WTC11 (cell line): ENCODE data around the gene ANKRD53.
"Not testable (repeated sequence)": the region's sequence is repeated elsewhere in the genome, so short reads cannot be mapped to it uniquely, and the experiment has no call there.

Source experiments
- CTCF ChIP-seq: fragments of 200-600 bp; IDR thresholded peaks from 2 replicates; pipeline ENCODE4 v1.8.0; 2022; ENCODE audit warnings: antibody characterized with exemption
- ZNF423 ChIP-seq: fragments of 250-450 bp; sonication (Bioruptor Pico); IDR thresholded peaks from 2 replicates; pipeline ENCODE4 v2.1.2; 2022; ENCODE audit warnings: mild to moderate bottlenecking, moderate library complexity
- TF ChIP-seq, protein P1 (sequence below): sonication (generic); formaldehyde crosslinking; IDR thresholded peaks from 2 replicates; pipeline ENCODE4 v1.8.1; 2023; ENCODE audit warnings: mild to moderate bottlenecking, missing genetic modification reagents, moderate library complexity

DNA sequence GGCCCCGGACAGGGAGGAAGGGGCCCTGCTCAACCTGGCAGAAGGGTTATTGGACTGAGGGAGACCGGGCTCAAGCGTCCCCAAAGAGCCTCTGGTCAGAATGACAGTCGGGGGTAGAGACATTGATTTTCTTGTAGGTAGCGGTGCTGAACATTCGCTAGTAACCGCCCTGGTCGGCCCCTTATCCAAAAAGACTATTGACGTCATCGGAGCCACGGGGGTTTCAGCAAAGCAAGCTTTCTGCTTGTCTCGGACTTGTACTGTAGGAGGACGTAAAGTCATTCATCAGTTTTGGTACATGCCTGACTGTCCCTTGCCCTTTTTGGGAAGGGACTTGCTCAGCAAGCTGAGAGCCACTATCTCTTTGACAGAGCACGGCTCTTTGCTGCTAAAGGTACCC, 43.0 kb downstream of the ANKRD53 start:
- TF ChIP-seq CTCF, ZNF423: not testable (repeated sequence)
- TF ChIP-seq, protein P1, sequence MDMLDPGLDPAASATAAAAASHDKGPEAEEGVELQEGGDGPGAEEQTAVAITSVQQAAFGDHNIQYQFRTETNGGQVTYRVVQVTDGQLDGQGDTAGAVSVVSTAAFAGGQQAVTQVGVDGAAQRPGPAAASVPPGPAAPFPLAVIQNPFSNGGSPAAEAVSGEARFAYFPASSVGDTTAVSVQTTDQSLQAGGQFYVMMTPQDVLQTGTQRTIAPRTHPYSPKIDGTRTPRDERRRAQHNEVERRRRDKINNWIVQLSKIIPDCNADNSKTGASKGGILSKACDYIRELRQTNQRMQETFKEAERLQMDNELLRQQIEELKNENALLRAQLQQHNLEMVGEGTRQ (CRISPR knock-in tag): not testable (repeated sequence)
